ENCODE measurements around the gene SIN3B. TPM values are rescaled to one million over a fixed set of nuclear protein-coding genes. Genes with fewer than 3 reads are reported as not detected.
A peak's percentile ranks its signal among the peaks of the same experiment; 100 is the strongest.

The SIN3B gene
- polyA plus RNA-seq, 1 of the 3 experiments (the other 2 are of a cell fraction), result 29.7 TPM

- TF ChIP-seq NFIC (IDR thresholded peaks at IDR 0.05; ENCODE audit: borderline replicate concordance), result no peak
- TF ChIP-seq PBX3 (IDR thresholded peaks at IDR 0.05), result no peak
- no peak for TF ChIP-seq RXRA (IDR thresholded peaks at IDR 0.05; ENCODE audit: borderline replicate concordance, low read depth)
Observed at GRCh38 chr19:16849168-16849567, 20.0 kb downstream of the SIN3B start (continued).

GRCh38 chr19:16850133-16850532, 20.9 kb downstream of the SIN3B start:
- Histone ChIP-seq H3K4me2 (peak overlapping the region; percentile 57; the same call in 1 of the 2 replicates), H3K36me3 (replicated peaks in 1 of 2; ENCODE audit: control insufficient read depth in 1 of 2, insufficient read depth in 2 of 2, low read length in 1 of 2) (peaks cover 47 to 77% of the 10 kb centered on the region in 2 experiments), H4K20me1 (ENCODE audit: insufficient read depth) (0 out of 2 replicates have a peak, but pooled peaks cover 8% of the 10 kb centered on the region), H2AFZ (ENCODE audit: low read depth) (no peak overlapping the region), H3K9ac (0 out of 2 replicates have a peak overlapping the region, but pooled peaks have one; percentile 32), H3K27me3 (ENCODE audit: insufficient read depth) (no peaks in the 10 kb centered on the region), H3F3A (replicated peaks; ENCODE audit: insufficient read depth) (peaks cover 10% of the 10 kb centered on the region), H3K4me3 (ENCODE audit: low read depth in 2 of 2, low read length in 1 of 2) (no peak overlapping the region), H3K27ac (ENCODE audit: low read depth in 2 of 2, low read length in 1 of 2) (peak overlapping the region in 1 of 2 experiments; percentile 43; a peak in 2 of 4 replicates), H3K9me2 (no peaks in the 10 kb centered on the region), H3K9me3 (no peaks in the 10 kb centered on the region), H3K4me1 (ENCODE audit: control insufficient read depth in 1 of 2, insufficient read depth in 2 of 2, low read depth in 1 of 2, low read length in 1 of 2) (peaks cover 0 to 11% of the 10 kb centered on the region in 2 experiments; a peak in 1 of 4 replicates), H3K79me2 (ENCODE audit: insufficient read depth) (peaks cover 2% of the 10 kb centered on the region; the same call in 1 of the 2 replicates)
- WGBS (ENCODE audit: low lambda C conversion rate), result 87% methylated on average over 4 of the region's 4 CpGs
- no peak for DNase-seq
- TF ChIP-seq FOSL2 (IDR thresholded peaks at IDR 0.05; ENCODE audit: borderline replicate concordance, low read depth), result peak; percentile 51; the same call in 1 of the 2 replicates
- TF ChIP-seq NFIC (IDR thresholded peaks at IDR 0.05; ENCODE audit: borderline replicate concordance), result no peak
- no peak for TF ChIP-seq GATA2 (CRISPR knock-in tag; IDR thresholded peaks at IDR 0.05)
- TF ChIP-seq MEF2A (IDR thresholded peaks at IDR 0.05; ENCODE audit: borderline replicate concordance, low read depth), result no peak
- TF ChIP-seq TAF1 (IDR thresholded peaks at IDR 0.05; ENCODE audit: borderline replicate concordance, low read depth, low read length), result no peak
- no peak for TF ChIP-seq IRF3 (IDR thresholded peaks at IDR 0.05; ENCODE audit: low read depth, low read length)
- no peak for TF ChIP-seq REST (IDR thresholded peaks at IDR 0.05; ENCODE audit: low read depth, low read length)
- CTCF ChIA-PET, result interaction anchor here (0.6 kb wide), 1 partner anchor 78 kb away, joined by 3 read pairs; no protein-coding TSS in a partner anchor
- POLR2A ChIA-PET, result no interaction called here

Data from SK-N-SH (cell line).